HG03439 (cell line): Measurements from ENCODE around the gene ERBB4.

Experiments
- ATAC-seq: cut with Tn5 transposase; IDR thresholded peaks from one replicate; pipeline ENCODE4 v1.9.1; 2021; ENCODE audit warnings: mild to moderate bottlenecking, moderate library complexity; ENCODE audit not compliant: unreplicated experiment

The ERBB4 gene

GRCh38 chr2:211380041-211380440 is 1158.6 kb downstream of the ERBB4 start:
- ATAC-seq, result no peak

- no peak for ATAC-seq
Observed at GRCh38 chr2:211376410-211376809, 1162.2 kb downstream of the ERBB4 start.

DNA sequence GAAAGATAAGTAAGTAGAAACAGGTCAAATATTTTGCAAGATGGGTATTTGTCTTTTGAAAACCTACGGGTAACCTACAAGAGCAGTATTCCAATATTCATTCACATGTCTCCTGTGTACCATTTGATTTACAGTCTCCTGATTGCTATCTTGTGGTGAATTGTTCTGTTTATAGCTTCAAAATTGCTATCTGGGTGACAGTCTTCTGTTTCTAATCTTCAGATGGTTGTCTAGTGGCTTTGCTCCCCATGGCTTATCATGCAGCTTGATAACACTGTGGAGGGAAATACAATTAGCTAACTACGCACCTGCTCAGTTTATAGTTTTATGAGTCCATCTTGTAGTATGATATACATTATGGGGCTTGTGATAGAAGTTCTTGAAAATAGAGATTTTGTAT is 1165.4 kb downstream of the ERBB4 start:
- ATAC-seq, result no peak

GRCh38 chr2:211371465-211371864 is 1167.1 kb downstream of the ERBB4 start:
- no peak for ATAC-seq

- ATAC-seq, result no peak
Observed at GRCh38 chr2:211368467-211368866, 1170.1 kb downstream of the ERBB4 start.

GRCh38 chr2:211367711-211368110 is 1170.9 kb downstream of the ERBB4 start:
- peak; percentile 100 for ATAC-seq

GRCh38 chr2:211367293-211367692 is 1171.3 kb downstream of the ERBB4 start:
- ATAC-seq, result no peak

DNA sequence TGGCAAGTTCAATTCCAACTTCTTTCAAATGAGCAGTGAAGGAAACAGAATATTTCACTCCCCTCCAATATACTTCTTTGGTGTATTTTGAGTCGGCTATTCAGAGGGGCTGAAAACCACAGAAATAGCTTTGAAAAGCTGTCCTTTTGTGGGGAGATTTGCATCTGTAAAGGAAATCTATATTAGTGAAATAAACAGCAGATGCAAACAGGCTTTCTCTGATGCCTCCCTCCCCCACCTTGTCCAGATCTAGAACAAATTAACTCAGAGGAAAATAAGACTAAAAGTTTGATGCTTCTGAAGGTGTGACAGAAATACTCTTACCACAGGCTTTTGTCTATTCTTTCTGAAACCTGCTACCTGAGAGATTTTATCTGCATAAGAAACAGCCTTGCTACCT is 1173.7 kb downstream of the ERBB4 start:
- no peak for ATAC-seq

- no peak for ATAC-seq
Observed at GRCh38 chr2:211361383-211361782, 1177.2 kb downstream of the ERBB4 start.

DNA sequence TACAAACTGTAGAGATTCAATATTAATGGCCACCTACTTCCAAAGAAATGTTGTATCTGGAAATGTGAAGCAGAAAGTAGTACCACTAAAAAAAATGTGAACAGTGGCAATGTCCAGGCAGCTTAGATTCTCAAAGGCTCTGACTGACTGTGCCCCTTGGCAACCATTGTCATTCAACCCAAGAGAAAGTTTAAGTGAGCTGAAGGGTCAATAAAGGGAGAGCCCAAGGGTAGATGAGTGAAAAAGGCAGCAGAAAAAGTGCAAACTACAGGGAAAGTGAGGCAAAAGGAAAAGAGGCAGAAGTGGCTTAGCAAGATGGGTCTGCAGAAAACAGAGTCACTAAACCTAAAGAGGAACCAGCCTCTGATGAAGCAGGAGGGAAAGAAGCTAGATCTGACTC is 1179.3 kb downstream of the ERBB4 start:
- ATAC-seq, result no peak

DNA sequence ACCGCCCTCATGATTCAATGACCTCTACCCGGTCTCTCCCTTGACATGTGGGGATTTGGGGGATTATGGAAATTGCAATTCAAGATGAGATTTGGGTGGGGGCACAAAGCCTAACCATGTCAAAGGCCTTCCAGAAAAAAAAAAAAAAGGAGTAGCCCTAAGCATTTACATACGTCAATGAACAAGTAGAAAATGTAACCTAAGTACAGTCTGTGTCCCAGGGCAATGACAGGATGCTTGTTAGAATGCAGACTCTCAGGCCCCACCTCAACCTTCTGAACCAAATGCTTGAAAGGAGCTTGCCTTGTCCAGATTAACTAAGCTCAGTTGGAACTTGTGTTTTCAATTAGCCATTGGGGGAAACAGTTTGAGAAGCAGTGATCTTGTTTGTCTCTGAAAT is 1180.1 kb downstream of the ERBB4 start:
- ATAC-seq, result no peak

DNA sequence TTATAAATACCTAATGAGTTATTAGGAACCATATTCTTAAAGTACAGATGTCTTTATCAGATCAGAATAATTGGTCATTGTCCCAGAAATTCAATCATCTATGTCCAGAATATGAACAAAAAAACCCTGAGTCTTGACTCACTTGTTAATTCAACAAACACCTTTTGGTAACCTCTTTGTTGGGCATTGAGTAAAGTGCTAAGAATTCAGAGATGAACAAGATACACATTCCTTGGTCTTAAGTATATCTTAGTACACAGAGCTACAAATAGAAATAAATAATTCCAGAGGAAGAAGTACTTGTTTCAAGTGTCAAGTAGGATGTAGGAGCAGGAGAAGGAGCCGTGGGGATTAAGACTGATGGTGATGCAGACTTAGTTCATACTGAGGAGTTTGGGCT is 1184.1 kb downstream of the ERBB4 start:
- ATAC-seq, result no peak

GRCh38 chr2:211351987-211352386 is 1186.6 kb downstream of the ERBB4 start:
- ATAC-seq, result no peak

DNA sequence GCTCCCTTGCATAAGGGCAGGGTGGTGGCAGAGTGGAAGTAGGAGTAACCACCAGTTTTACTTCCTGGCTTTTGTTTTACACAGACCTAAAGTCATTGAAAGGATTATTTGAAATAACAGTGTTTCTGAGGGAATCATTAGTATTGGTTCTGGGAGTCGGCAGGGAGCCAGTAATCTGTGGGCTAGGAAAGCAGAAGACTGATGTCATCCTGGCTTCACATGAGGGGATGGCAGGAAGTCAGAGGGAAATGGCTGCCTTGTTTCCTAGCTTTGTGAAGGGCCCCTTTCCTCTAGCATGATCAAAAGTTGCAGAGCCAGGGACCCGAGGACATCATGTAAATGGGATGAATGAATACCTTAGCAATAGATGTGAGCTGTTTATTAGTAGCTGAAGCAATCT is 1189.6 kb downstream of the ERBB4 start:
- ATAC-seq, result no peak

- ATAC-seq, result no peak
Observed at GRCh38 chr2:211347328-211347727, 1191.3 kb downstream of the ERBB4 start.

GRCh38 chr2:211344289-211344688 is 1194.3 kb downstream of the ERBB4 start:
- no peak for ATAC-seq

GRCh38 chr2:211333377-211333776 is 1205.2 kb downstream of the ERBB4 start:
- no peak for ATAC-seq

- ATAC-seq, result no peak
Observed at GRCh38 chr2:211331736-211332135, 1206.9 kb downstream of the ERBB4 start.

- no peak for ATAC-seq
Observed at GRCh38 chr2:211329882-211330281, 1208.7 kb downstream of the ERBB4 start.

DNA sequence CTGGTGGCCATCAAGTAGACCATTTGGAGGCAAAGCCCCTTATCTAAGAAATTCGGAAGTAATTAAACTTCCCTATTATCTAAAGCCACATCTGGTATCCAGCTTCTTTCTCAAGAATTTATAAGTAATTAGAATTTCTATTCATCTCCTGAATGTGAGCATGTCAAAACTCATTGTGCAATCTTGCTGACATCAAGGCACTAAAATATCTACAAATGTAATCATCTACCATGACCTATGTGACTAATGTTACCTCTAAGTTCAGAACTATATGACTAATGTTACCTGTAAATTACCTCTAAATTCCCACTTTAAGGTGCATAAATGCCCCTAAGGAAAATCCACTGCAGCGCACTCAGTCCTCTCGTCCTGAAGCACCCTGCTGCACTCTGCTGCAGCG is 1209.2 kb downstream of the ERBB4 start:
- no peak for ATAC-seq

- no peak for ATAC-seq
Observed at GRCh38 chr2:211328126-211328525, 1210.5 kb downstream of the ERBB4 start.
